PFSK-1 (cell line): ENCODE results near the gene PLG.

ENCODE experiments used
- FOXP2 ChIP-seq: optimal IDR thresholded peaks from 2 replicates; pipeline ENCODE3; 2011; ENCODE audit warnings: borderline replicate concordance, control low read depth, inconsistent platforms; ENCODE audit not compliant: insufficient read depth; ENCODE audit errors: extremely low read length, extremely low read depth
- POLR2AphosphoS5 ChIP-seq: IDR thresholded peaks from 2 replicates; pipeline ENCODE4 v1.6.1; 2012; ENCODE audit warnings: low read depth, mild to moderate bottlenecking, control low read depth, low read length, moderate library complexity
- REST ChIP-seq, 2 experiments: IDR thresholded peaks; 2 replicates each; pipeline versions ENCODE4 v1.6.1 to v1.8.0; 2011 to 2012; ENCODE audit warnings: low read depth in 2 of 2, low read length in 2 of 2, control low read depth in 1 of 2, inconsistent platforms in 1 of 2, mild to moderate bottlenecking in 1 of 2, moderate library complexity in 1 of 2; ENCODE audit not compliant: insufficient read depth in 1 of 2
- SIN3A ChIP-seq: IDR thresholded peaks from 2 replicates; pipeline ENCODE4 v1.6.1; 2012; ENCODE audit warnings: mild to moderate bottlenecking, low read length, moderate library complexity, borderline replicate concordance; ENCODE audit not compliant: insufficient read depth
- TAF1 ChIP-seq: IDR thresholded peaks from 2 replicates; pipeline ENCODE4 v1.6.1; 2012; ENCODE audit warnings: low read length, control low read depth, borderline replicate concordance; ENCODE audit not compliant: insufficient read depth

The PLG gene

DNA sequence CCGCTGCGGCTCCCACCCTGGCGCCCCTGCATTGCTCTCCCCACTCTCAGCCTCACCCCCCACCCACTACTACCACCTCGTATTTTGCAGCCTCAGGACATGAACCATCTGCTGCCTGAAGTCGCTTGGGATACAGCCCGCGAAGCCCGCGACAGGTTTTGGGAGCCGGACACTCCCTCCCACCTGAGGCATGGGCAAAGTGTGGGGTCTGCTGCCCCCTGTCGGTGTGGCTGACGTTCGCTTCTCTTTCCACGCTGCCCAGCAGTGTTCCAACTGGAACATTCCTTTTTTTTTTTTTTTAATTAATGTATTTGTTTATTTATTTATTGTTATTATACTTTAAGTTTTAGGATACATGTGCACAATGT is 22.7 kb upstream of the PLG start:
- TF ChIP-seq POLR2AphosphoS5 (no peak), TAF1 (no peak), SIN3A (no peak), FOXP2 (no peak), REST (IDR thresholded peaks at IDR 0.05; ENCODE audit: insufficient read depth in 1 of 2, low read depth in 2 of 2, low read length in 2 of 2) (no peak)

DNA sequence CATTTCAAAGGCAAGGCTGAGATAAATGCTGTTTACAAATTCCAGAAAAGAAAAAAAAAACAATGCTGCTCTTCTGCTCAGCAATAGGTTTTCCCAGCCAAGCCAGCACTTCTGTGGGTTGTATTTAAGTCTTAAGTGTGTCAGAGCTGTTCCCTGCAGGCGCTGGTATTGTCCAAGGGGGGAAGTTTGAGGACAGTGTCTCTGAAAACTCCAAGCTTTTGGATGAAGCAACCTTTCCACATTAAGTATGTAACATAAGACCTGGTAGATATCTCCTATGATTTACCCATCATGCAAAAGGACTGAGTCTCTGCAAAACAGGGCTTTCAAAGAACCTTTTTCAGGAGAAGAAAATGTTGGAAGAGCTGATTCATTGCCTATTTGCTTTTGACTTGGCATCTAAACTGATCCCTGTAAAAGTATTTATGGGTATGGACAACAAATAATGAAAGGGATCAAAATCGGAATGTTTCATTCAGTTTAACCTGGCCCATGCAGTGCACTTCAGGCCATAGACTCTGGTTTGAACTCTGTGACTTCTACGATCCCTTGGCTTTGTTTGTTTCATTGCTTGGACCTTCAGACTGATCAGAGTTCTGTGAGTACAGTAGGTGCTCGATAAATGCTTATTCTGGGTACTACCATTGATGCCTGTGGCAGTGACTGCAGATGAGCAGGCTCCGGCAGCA is 16.1 kb upstream of the PLG start:
- TF ChIP-seq POLR2AphosphoS5 (no peak), SIN3A (no peak), TAF1 (no peak), FOXP2 (no peak), REST (IDR thresholded peaks at IDR 0.05; ENCODE audit: insufficient read depth in 1 of 2, low read depth in 2 of 2, low read length in 2 of 2) (no peak)

DNA sequence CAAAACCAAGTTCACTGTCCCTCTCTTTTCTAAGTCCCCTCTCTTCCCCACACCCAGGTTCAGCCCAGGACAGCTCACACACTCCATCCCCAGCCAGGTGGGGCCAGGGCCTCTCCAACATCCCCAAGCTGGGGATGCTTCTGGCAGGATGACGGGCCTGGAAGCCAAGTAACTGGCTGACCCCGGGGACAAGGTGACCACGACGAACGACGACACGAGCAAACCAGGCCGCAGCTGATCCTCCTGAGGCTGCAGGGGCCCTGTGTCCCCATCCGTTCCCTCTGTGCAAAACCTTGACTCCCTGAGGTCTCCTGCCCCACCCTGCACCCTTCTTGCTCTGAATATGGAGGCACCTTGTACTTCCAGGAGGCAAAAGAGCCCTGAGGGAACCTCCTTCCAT is 11.6 kb upstream of the PLG start:
- TF ChIP-seq TAF1 (no peak), FOXP2 (no peak), SIN3A (no peak), REST (IDR thresholded peaks at IDR 0.05; ENCODE audit: insufficient read depth in 1 of 2, low read depth in 2 of 2, low read length in 2 of 2) (no peak), POLR2AphosphoS5 (no peak)

- no peak for TF ChIP-seq REST (IDR thresholded peaks at IDR 0.05; ENCODE audit: insufficient read depth in 1 of 2, low read depth in 2 of 2, low read length in 2 of 2)
- no peak for TF ChIP-seq TAF1
- no peak for TF ChIP-seq POLR2AphosphoS5
- no peak for TF ChIP-seq SIN3A
- no peak for TF ChIP-seq FOXP2
Measured at GRCh38 chr6:160691617-160692016, 10.4 kb upstream of the PLG start.
